Stomach (tissue), 19 donors: Measurements from ENCODE around the gene IFNLR1. TPM values are rescaled to one million over a fixed set of nuclear protein-coding genes. Genes with fewer than 3 reads are reported as not detected.

Experiments used
- DNase-seq, 2 donors: peaks; one replicate each; pipeline versions ENCODE4 v3.0.0 to v3.0.0-alpha.2; 2013 to 2019
- H3K27ac ChIP-seq, 5 donors: fragments of 200-600 bp in 4 of 5; sonication (generic) in 4 of 5; one replicate each; pipeline ENCODE4 v1.5.1; 2013 to 2019; ENCODE audit warnings: mild to moderate bottlenecking in 1 of 5, moderate library complexity in 1 of 5
- H3K27me3 ChIP-seq, 3 donors: fragments of 200-600 bp; sonication (generic); one replicate each; pipeline ENCODE4 v1.5.1; 2017 to 2019; ENCODE audit warnings: mixed run types in 1 of 3
- H3K36me3 ChIP-seq, 4 donors: fragments of 200-600 bp; sonication (generic); 1 replicate in 3 of 4; 2 replicates in 1 of 4; pipeline ENCODE4 v1.5.1; 2016 to 2019
- H3K4me1 ChIP-seq, 4 donors: fragments of 200-600 bp; sonication (generic); one replicate each; pipeline ENCODE4 v1.5.1; 2016 to 2019
- H3K4me3 ChIP-seq, 4 donors: fragments of 200-600 bp; sonication (generic) in 3 of 4; one replicate each; pipeline ENCODE4 v1.5.1; 2016 to 2019; ENCODE audit warnings: mild to moderate bottlenecking in 1 of 4
- H3K9me3 ChIP-seq, 4 donors: fragments of 200-600 bp; sonication (generic); one replicate each; pipeline ENCODE4 v1.5.1; 2016 to 2019
- EP300 ChIP-seq: sonication (generic); formaldehyde crosslinking; IDR thresholded peaks from one replicate; pipeline ENCODE4 v1.6.1; 2017; ENCODE audit warnings: antibody characterized with exemption
- POLR2A ChIP-seq, 4 donors: fragments of 450-650 bp; IDR thresholded peaks; one replicate each; pipeline ENCODE4 v1.6.1; 2016; ENCODE audit warnings: antibody characterized with exemption in 4 of 4, control low read depth in 2 of 4, mild to moderate bottlenecking in 1 of 4, moderate library complexity in 1 of 4
- POLR2AphosphoS5 ChIP-seq, 3 donors: sonication (generic); formaldehyde crosslinking; IDR thresholded peaks; one replicate each; pipeline ENCODE4 v1.6.1; 2016; ENCODE audit warnings: antibody characterized with exemption in 3 of 3
- WGBS, 5 donors: extraction: QIAGEN DNeasy Blood & Tissue Kit in 3 of 5; methylation state at CpG; one replicate each; pipeline versions ENCODE4 v1.1.5 to v1.1.7; 2013 to 2018; 5-methylcytosine and 5-hydroxymethylcytosine counted together
- intact Hi-C: fragments of 100-400 bp; cut with DNase I; formaldehyde crosslinking; loops from one replicate; pipeline ENCODE4 v1.15.1; 2023; ENCODE audit warnings: low total_unique reads
- long read RNA-seq, 10 donors: transcript quantifications; one replicate each; lab custom pipeline, GENCODE V29; 2026
- polyA plus RNA-seq, 3 donors: library from polyadenylated mRNA; stranded (reverse); fragments of 200-250 nt; gene quantifications; one replicate each; pipeline ENCODE4 v1.2.3, GENCODE V29; 2013
- total RNA-seq, 5 donors: library from RNA; depleted of rRNA; stranded (reverse); fragments of >200 nt; gene quantifications; one replicate each; pipeline versions ENCODE4 v1.1.0 to v1.2.3, GENCODE V29; 2014 to 2016
- TF ChIP-seq, protein P1 (sequence below), 7 experiments: fragments of 450-650 bp in 4 of 7; fragments of 200-600 bp in 3 of 7; sonication (generic) in 3 of 7; IDR thresholded peaks; one replicate each; pipeline ENCODE4 v1.5.1; 2016 to 2019; ENCODE audit warnings: antibody characterized with exemption in 7 of 7, control low read depth in 2 of 7, mild to moderate bottlenecking in 1 of 7
- donor health status: healthy with polysubstance abuse.
- donor health status: Bipolar disorder and iron deficiency.
- donor health status: healthy.

IFNLR1 gene
- total RNA-seq (1 to 10 TPM in 3 of 5 donors, under 1 TPM in 1, not detected in 1; 0.45 to 6.1 (median 4.2) TPM), polyA plus RNA-seq (1 to 10 TPM in 1 of 3 donors, under 1 TPM in 2; 0.31 to 1.1 (median 0.87) TPM)
- long read RNA-seq, donor 1: 0 reads
- long read RNA-seq, donor 2: 0 reads
- long read RNA-seq, donor 3: 0 reads
- long read RNA-seq, donor 4: 0 reads
- long read RNA-seq, donor 5: 0 reads
- long read RNA-seq, donor 6: 0 reads
- long read RNA-seq, donor 7: 0 reads
- long read RNA-seq, donor 8, full-length matches to known transcripts: 2 of 2 reads
- long read RNA-seq, donor 8, partial matches to known transcripts: 0 of 2 reads
- long read RNA-seq, donor 8, other reads (novel, unspliced or antisense): 0 of 2 reads
- long read RNA-seq, donor 9: 0 reads
- long read RNA-seq, donor 10: 0 reads

DNA sequence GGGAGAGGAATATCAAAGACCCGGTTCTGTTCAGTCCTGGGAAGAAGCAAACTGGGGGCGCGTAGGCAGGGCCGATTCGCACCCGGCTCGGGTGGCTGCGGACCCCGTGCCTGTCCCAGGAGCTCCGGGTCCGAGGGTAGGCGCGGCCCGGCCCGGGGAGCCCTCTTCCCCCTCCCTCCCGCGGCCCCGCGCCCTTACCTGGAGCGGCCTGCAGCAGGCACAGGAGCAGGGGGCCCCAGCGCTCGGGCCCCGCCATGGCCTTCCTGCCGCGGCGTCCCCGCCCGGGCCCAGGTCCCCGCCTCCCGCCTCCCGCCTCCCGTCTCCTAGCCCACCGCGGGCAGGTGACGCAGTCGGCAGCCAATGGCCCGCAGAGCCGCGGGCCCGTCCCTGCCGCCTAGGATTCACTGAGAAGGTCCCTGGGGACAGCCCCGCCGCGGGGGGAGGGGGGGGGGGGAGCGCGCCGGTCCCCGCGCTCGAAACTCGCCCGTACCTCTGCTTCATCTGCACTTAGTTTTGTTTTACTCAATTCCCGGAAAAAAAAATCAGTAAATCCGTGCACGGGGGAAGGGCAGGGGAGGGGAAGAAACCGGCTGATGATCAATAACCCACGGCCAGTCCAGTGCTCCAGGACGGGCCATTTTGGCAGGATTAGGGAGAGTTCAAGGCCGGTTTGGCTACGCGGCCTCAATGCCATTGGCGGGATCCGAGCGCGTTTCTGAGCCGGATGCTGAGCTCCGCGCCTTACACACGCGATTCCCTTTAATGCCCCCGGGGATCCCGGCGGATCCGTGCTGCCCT is at the start of gene IFNLR1:
TSS of gene IFNLR1 (minus strand) at position 297 of the 798 bp plus-strand sequence. CDS start at position 256, 41 bp downstream.
- H3K27me3 ChIP-seq: peaks cover 0 to 15% (median 10%) of the 10 kb centered on the region in 3 donors
- H3K27ac ChIP-seq: peak within 1 kb of the TSS; percentile 56 to 94 (median 84)
- TF ChIP-seq POLR2A (IDR thresholded peaks at IDR 0.05): no peak
- TF ChIP-seq EP300: no peak
- TF ChIP-seq, protein P1, sequence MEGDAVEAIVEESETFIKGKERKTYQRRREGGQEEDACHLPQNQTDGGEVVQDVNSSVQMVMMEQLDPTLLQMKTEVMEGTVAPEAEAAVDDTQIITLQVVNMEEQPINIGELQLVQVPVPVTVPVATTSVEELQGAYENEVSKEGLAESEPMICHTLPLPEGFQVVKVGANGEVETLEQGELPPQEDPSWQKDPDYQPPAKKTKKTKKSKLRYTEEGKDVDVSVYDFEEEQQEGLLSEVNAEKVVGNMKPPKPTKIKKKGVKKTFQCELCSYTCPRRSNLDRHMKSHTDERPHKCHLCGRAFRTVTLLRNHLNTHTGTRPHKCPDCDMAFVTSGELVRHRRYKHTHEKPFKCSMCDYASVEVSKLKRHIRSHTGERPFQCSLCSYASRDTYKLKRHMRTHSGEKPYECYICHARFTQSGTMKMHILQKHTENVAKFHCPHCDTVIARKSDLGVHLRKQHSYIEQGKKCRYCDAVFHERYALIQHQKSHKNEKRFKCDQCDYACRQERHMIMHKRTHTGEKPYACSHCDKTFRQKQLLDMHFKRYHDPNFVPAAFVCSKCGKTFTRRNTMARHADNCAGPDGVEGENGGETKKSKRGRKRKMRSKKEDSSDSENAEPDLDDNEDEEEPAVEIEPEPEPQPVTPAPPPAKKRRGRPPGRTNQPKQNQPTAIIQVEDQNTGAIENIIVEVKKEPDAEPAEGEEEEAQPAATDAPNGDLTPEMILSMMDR (IDR thresholded peaks at IDR 0.05): no peak
- peak in 2 of 3 donors; percentile 10 to 48 for TF ChIP-seq POLR2AphosphoS5 (IDR thresholded peaks at IDR 0.05)
- H3K4me1 ChIP-seq: peaks cover 11 to 51% (median 24%) of the 10 kb centered on the region in 4 donors
- intact Hi-C loops: no loop called here
- 1 to 3% (median 1%) methylated on average over 31 to 74 of the region's 74 CpGs for WGBS, 5 donors
- no peaks in the 10 kb centered on the region for H3K36me3 ChIP-seq
- peak within 1 kb of the TSS; percentile 51 to 67 (median 61) for H3K4me3 ChIP-seq
- no peaks in the 10 kb centered on the region for H3K9me3 ChIP-seq
- peak; percentile 79 to 92 for DNase-seq

DNA sequence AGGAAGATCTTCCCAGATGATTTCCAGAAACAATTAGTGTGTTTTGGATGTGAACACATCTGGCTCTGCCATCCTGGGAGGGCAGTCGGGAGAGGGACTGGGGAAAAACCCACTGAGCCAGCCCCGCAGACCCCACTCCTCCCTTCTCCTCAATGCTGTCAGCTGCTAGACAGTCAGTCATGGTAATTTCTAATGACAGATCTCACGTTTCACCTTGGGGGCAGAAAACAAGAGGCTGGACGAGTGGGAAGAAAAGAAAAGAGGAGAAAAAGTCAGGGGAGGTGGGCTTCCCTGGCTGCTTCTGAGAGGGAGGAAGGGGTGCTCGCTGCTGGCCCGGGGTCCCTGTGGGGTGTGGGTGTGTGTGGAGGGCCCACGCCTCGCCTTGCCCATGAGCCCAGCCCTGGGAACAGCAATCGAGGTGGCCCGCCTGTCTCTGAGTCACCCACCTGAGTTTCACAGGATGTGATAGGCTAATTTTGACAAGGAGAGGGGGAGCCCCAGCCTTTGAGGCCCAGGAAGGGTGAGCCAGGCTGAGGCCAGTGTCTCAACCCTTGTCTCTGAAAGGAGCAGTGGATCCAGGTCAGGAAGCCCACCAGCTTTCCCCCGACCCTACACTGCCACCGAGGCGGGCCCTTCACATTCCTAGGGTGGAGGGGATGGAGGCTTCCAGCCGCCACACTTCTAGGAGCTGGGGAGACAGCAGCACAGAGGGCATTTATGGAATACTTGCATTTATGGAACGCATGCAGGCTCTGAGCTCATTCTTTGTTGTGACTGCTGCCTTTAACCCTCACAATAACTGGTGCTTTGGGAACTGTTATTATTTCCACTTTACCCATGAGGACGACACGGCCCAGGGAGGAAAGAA is 49.1 kb upstream of the IFNLR1 start:
- no peaks in the 10 kb centered on the region for H3K9me3 ChIP-seq
- H3K4me3 ChIP-seq: no peak overlapping the region
- peak overlapping the region in 1 of 5 donors; percentile 13 for H3K27ac ChIP-seq
- DNase-seq: peak; percentile 43 to 63
- intact Hi-C loops: no loop called here
- WGBS, 5 donors: 36 to 46% (median 41%) methylated on average over 17 of the region's 17 CpGs
- H3K36me3 ChIP-seq: no peaks in the 10 kb centered on the region
- TF ChIP-seq, protein P1 (IDR thresholded peaks at IDR 0.05): no peak
- no peak for TF ChIP-seq EP300
- TF ChIP-seq POLR2AphosphoS5 (IDR thresholded peaks at IDR 0.05): no peak
- no peak for TF ChIP-seq POLR2A (IDR thresholded peaks at IDR 0.05)
- peaks cover 0 to 8% (median 0%) of the 10 kb centered on the region in 3 donors for H3K27me3 ChIP-seq
- peaks cover 0 to 9% (median 3%) of the 10 kb centered on the region in 4 donors for H3K4me1 ChIP-seq

DNA sequence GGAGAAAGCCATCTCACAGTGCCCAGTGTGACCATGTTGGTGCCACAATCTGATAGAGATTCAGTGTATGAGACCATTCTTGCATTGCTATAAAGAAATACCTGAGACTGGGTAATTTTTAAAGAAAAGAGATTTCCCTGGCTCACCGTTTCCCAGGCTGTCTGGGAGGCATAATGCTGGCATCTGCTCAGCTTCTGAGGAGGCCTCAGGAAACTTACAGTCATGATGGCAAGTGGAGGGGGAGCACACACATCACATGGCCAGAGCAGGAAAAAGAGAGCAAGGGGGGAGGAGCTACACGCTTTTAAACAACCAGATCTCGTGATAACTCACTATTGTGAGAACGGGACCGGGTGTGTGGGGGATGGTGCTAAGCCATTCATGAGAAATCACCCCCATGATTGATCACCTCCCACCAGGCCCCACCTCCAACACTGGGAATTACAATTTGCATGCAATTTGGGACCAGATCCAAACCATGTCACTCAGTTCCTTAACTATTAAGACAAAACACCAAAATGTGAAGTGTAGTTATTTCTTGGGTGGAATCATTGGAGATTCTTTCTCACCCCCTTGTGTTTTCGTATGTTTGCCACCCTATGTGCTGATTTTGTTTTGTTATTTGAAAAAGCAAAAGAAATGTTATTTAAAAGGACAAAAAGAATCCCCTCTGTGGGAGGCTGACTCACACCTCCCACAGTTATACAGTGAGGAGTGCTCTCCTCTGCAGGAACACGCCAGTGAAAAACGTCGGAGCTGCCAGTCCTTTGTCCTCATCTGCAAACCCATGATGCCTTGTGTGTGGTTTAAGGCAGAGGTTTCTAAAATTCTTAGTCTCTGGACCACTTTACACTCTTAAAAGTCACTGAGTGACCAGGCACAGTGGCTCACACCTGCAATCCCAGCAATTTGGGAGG is 46.9 kb upstream of the IFNLR1 start:
- no peak for DNase-seq
- peaks cover 0 to 8% (median 0%) of the 10 kb centered on the region in 3 donors for H3K27me3 ChIP-seq
- no peaks in the 10 kb centered on the region for H3K36me3 ChIP-seq
- H3K9me3 ChIP-seq: no peaks in the 10 kb centered on the region
- H3K27ac ChIP-seq: no peak overlapping the region
- H3K4me1 ChIP-seq: peaks cover 0 to 9% (median 3%) of the 10 kb centered on the region in 4 donors
- H3K4me3 ChIP-seq: no peak overlapping the region
- 63 to 78% (median 73%) methylated on average over 9 of the region's 9 CpGs for WGBS, 5 donors
- intact Hi-C loops: no loop called here
- TF ChIP-seq POLR2AphosphoS5 (IDR thresholded peaks at IDR 0.05) (no peak), EP300 (no peak), POLR2A (IDR thresholded peaks at IDR 0.05) (no peak)
- TF ChIP-seq, protein P1 (IDR thresholded peaks at IDR 0.05): no peak
